Spleen (tissue), 7 donors: ENCODE results near the gene SMTN.

Experiments used
- POLR2AphosphoS5 ChIP-seq, 3 donors: sonication (generic); formaldehyde crosslinking; IDR thresholded peaks; one replicate each; pipeline ENCODE4 v1.5.1; 2017; ENCODE audit warnings: antibody characterized with exemption in 3 of 3
- TF ChIP-seq, protein P1 (sequence below), 11 experiments: fragments of 200-600 bp in 7 of 11; fragments of 450-650 bp in 4 of 11; sonication (generic) in 4 of 11; IDR thresholded peaks in 8 of 11; conservative IDR thresholded peaks in 3 of 11; 1 replicate in 7 of 11; 2 replicates in 4 of 11; pipeline versions ENCODE4 v1.4.0 to v1.8.0; 2016 to 2021; ENCODE audit warnings: antibody characterized with exemption in 11 of 11, inconsistent platforms in 4 of 11, mild to moderate bottlenecking in 1 of 11
- donor health status: DM: no; HTN: no; CAD: no; lungs with moderate emphysema.
- donor health status: DM: no; HTN: no; CAD: no.
- donor health status: DM: no; HTN: no; CAD: no.

DNA sequence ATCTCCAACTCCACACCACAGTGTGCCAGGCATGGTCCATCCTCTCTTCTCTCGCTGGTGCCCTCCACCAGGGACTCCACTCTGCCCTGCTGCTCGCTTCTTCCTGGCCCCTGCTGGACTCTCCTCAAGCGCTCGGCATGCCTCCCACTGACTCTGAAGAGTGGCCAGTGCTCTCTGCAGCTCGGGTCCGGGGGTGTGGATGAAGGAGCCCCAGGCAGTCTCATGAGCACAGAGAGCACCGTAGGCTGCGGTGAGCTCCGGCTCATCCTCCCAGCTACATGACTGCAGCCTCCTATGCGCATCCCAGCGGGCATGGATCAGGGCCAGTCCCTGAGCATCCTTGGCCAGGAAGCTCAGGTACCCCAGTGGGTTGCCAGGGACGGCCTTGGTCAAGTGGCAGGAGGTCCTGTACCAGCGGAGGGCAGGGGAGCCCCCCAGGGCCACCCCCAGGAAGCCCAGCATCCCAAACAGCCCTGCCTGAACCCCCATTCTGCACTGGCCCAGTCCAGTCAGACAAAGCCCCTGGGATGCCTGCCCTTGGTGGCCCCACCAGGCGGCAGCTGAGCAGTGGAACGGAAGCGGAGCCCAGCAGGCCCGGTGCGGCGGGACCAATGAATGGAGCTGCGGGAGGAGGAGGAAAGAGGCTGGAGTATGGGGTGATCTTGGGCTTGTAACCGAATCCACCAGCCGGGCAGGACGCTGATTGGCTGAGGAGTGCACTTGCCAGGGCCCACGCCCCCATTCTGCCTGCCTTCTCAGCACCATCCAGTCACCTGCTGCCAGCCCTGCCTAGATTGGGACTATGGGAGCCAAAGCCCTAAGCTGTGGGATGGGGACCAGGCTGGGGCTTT lies 59.0 kb downstream of the SMTN start, which contains the start of gene PLA2G3:
- TF ChIP-seq, protein P1, sequence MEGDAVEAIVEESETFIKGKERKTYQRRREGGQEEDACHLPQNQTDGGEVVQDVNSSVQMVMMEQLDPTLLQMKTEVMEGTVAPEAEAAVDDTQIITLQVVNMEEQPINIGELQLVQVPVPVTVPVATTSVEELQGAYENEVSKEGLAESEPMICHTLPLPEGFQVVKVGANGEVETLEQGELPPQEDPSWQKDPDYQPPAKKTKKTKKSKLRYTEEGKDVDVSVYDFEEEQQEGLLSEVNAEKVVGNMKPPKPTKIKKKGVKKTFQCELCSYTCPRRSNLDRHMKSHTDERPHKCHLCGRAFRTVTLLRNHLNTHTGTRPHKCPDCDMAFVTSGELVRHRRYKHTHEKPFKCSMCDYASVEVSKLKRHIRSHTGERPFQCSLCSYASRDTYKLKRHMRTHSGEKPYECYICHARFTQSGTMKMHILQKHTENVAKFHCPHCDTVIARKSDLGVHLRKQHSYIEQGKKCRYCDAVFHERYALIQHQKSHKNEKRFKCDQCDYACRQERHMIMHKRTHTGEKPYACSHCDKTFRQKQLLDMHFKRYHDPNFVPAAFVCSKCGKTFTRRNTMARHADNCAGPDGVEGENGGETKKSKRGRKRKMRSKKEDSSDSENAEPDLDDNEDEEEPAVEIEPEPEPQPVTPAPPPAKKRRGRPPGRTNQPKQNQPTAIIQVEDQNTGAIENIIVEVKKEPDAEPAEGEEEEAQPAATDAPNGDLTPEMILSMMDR (IDR thresholded peaks at IDR 0.05 in 8 of 11, conservative IDR thresholded peaks at IDR 0.05 in 3 of 11) = no peak
- TF ChIP-seq POLR2AphosphoS5 (IDR thresholded peaks at IDR 0.05) = no peak
